BLaER1 treated with 17β-estradiol and CSF1 and Interleukin-3, amounts not matched to agents 10 nM and 100 nM (cell line): ENCODE measurements around the gene FAM228A.

Experiments
- H3K27ac ChIP-seq, 11 experiments: shearing (Covaris generic); formaldehyde crosslinking; 2 replicates each; pipeline ENCODE4 v1.8.1; 2022
- H3K27me3 ChIP-seq, 11 experiments: shearing (Covaris generic); formaldehyde crosslinking; 2 replicates each; pipeline ENCODE4 v1.8.1; 2022
- H3K36me3 ChIP-seq, 11 experiments: shearing (Covaris generic); formaldehyde crosslinking; 2 replicates each; pipeline ENCODE4 v1.8.1; 2022
- H3K4me1 ChIP-seq, 10 experiments: shearing (Covaris generic); formaldehyde crosslinking; 2 replicates each; pipeline ENCODE4 v1.8.1; 2022
- H3K4me2 ChIP-seq, 11 experiments: shearing (Covaris generic); formaldehyde crosslinking; 2 replicates each; pipeline ENCODE4 v1.8.1; 2022
- H3K4me3 ChIP-seq, 10 experiments: shearing (Covaris generic); formaldehyde crosslinking; 2 replicates each; pipeline ENCODE4 v1.8.1; 2022
- H3K9ac ChIP-seq, 11 experiments: shearing (Covaris generic); formaldehyde crosslinking; 2 replicates each; pipeline ENCODE4 v1.8.1; 2022
- H3K9me3 ChIP-seq, 11 experiments: shearing (Covaris generic); formaldehyde crosslinking; replicated peaks in 1 of 11; 2 replicates each; pipeline ENCODE4 v1.8.1; 2022
- H4K20me1 ChIP-seq, 11 experiments: shearing (Covaris generic); formaldehyde crosslinking; 2 replicates each; pipeline ENCODE4 v1.8.1; 2022
- Cebpa-rat ChIP-seq, 11 experiments: shearing (Covaris generic); IDR thresholded peaks; 2 replicates each; pipeline ENCODE4 v1.8.1; 2022

Gene FAM228A

DNA sequence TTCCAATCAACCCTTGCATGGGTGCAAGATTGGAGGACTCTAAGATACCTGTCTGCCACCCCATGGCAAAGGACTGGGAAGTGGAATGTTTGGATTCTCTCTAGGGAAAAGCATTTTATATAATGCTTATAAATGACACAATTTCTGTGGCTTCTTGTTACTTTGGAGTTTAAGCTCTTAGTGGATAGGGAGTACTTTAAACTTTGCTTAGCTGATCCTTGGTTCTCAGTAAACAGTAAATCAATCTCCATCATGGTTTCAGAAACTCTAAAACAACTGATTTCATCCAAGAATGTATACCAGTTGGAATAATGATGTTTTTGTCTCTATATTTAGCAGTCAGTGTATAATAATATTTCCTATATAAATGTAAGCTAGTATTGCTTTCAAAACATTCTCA, 14.1 kb upstream of the FAM228A start:
- peaks cover 0 to 37% (median 4%) of the 10 kb centered on the region in 11 experiments; a peak in 10 of 22 replicates for H3K36me3 ChIP-seq
- H3K27me3 ChIP-seq = no peaks in the 10 kb centered on the region
- H3K9me3 ChIP-seq = peaks cover 6 to 22% (median 14%) of the 10 kb centered on the region in 11 experiments; a peak in 19 of 22 replicates
- peaks cover 4 to 21% (median 7%) of the 10 kb centered on the region in 10 experiments; a peak in 14 of 20 replicates for H3K4me1 ChIP-seq
- no peaks in the 10 kb centered on the region for H4K20me1 ChIP-seq
- TF ChIP-seq Cebpa-rat (IDR thresholded peaks at IDR 0.05) = no peak
- H3K4me3 ChIP-seq = no peak overlapping the region
- no peak overlapping the region for H3K27ac ChIP-seq
- H3K4me2 ChIP-seq = no peak overlapping the region
- no peak overlapping the region for H3K9ac ChIP-seq

DNA sequence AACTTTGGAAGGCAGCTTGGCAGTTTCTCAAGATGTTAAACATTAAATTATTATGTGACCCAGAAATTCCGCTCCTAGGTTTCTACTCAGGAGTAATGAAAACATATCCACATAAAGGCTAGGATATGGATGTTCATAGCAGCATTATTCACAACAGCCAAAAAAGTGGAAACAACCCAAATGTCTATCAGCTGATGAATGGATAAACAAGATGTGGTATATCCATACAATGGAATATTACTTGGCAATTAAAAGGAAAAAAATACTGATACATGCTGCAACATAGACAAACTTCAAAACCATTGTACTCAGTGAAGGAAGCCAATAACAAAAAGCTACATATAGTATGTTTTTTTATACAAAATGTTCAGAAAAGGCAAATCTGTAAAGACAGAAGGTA, 12.4 kb upstream of the FAM228A start:
- no peak overlapping the region for H3K4me3 ChIP-seq
- H3K36me3 ChIP-seq = peaks cover 0 to 30% (median 4%) of the 10 kb centered on the region in 11 experiments; a peak in 10 of 22 replicates
- TF ChIP-seq Cebpa-rat (IDR thresholded peaks at IDR 0.05) = no peak
- H3K4me1 ChIP-seq = peaks cover 4 to 21% (median 7%) of the 10 kb centered on the region in 10 experiments; a peak in 14 of 20 replicates
- no peak overlapping the region for H3K9ac ChIP-seq
- H3K9me3 ChIP-seq = peaks cover 6 to 22% (median 14%) of the 10 kb centered on the region in 11 experiments; a peak in 19 of 22 replicates
- no peak overlapping the region for H3K27ac ChIP-seq
- H4K20me1 ChIP-seq = no peaks in the 10 kb centered on the region
- no peak overlapping the region for H3K4me2 ChIP-seq
- no peaks in the 10 kb centered on the region for H3K27me3 ChIP-seq

DNA sequence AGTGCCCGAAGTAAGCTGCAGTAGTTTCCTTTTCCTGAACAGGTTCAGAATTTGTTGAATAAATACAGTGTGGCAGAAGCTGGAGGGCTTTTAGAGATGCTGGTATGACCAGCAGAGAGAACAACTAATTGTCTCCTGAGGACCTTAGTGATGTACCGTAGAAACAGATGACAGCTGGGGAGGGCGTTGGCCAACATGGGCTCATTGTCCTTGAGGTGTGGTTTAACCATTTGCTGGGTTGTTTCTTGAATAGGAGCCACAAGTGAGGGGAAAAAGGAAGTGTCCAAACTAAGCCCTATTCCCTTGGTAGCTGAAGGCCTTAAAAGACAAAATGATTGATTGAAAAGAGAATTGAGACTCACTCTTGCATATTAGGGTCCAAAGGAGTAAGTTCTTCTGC, 11.7 kb upstream of the FAM228A start:
- no peak for TF ChIP-seq Cebpa-rat (IDR thresholded peaks at IDR 0.05)
- no peaks in the 10 kb centered on the region for H3K27me3 ChIP-seq

DNA sequence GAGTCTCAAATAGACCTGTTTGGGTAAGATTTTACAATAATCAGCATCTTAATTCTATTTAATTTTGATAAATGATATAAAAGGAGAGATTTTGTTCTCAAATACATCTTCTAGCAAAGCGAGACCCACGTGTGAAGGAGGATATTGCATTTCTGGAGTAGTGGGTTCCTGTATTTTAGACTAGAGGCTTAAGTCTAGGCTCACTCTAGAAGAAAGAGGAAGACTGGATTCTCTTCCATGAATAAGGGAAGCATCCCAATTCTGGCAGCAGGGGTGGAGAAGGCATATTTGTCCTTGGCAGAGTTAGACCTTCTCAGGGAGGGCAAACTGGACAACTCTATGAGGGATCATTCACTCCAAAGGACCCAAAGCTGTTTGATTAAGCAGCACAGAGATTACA, 11.3 kb upstream of the FAM228A start:
- Histone ChIP-seq H3K27ac (no peak overlapping the region), H3K4me2 (0 out of 22 replicates have a peak overlapping the region, but pooled peaks of 1 of the 11 experiments have one; percentile 1), H4K20me1 (no peaks in the 10 kb centered on the region), H3K9me3 (peaks cover 6 to 22% (median 14%) of the 10 kb centered on the region in 11 experiments; a peak in 19 of 22 replicates), H3K4me1 (peaks cover 4 to 21% (median 7%) of the 10 kb centered on the region in 10 experiments; a peak in 14 of 20 replicates), H3K4me3 (no peak overlapping the region), H3K9ac (no peak overlapping the region), H3K36me3 (peaks cover 0 to 30% (median 4%) of the 10 kb centered on the region in 11 experiments; a peak in 9 of 22 replicates), H3K27me3 (no peaks in the 10 kb centered on the region)
- no peak for TF ChIP-seq Cebpa-rat (IDR thresholded peaks at IDR 0.05)

More for the DNA sequence above, 11.7 kb upstream of the FAM228A start:
- H3K4me1 ChIP-seq = peaks cover 4 to 21% (median 7%) of the 10 kb centered on the region in 10 experiments; a peak in 14 of 20 replicates
- H3K9ac ChIP-seq = no peak overlapping the region
- peaks cover 6 to 22% (median 14%) of the 10 kb centered on the region in 11 experiments; a peak in 19 of 22 replicates for H3K9me3 ChIP-seq
- H3K4me3 ChIP-seq = no peak overlapping the region
- H3K27ac ChIP-seq = no peak overlapping the region
- peaks cover 0 to 30% (median 4%) of the 10 kb centered on the region in 11 experiments; a peak in 9 of 22 replicates for H3K36me3 ChIP-seq
- H3K4me2 ChIP-seq = peak overlapping the region in 4 of 11 experiments; percentile 1 to 30 (median 13); a peak in 1 of 22 replicates
- no peaks in the 10 kb centered on the region for H4K20me1 ChIP-seq

DNA sequence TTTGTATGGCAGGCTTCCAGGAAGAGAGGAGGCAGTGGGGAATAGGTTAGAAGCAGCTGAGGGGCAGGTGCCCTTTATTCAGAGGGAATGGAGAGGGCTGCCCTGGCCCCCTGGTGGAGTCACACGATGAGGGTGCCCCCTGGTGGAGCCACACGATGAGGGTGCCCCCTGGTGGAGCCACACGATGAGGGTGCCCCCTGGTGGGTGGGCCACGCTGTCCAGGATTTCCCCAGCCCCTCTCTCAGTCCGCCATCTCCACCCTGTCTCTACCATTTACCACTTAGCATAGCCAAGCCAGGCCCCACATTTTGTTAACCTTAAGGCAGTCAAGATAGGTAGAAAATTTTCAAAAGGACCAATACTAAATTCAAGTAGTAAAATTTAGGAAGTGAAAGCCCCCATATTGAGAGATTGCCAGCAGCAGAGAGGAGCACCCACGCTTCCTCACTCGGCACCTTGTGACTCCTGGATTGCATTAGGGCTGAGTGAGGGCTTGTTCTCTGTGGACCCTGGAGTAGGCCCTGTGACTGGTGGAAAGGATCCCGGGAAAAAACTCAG, 10.4 kb upstream of the FAM228A start:
- no peaks in the 10 kb centered on the region for H3K27me3 ChIP-seq
- no peak for TF ChIP-seq Cebpa-rat (IDR thresholded peaks at IDR 0.05)
- peaks cover 0 to 23% (median 4%) of the 10 kb centered on the region in 11 experiments; a peak in 9 of 22 replicates for H3K36me3 ChIP-seq
- no peaks in the 10 kb centered on the region for H4K20me1 ChIP-seq
- no peak overlapping the region for H3K9ac ChIP-seq
- peak overlapping the region in 3 of 11 experiments; percentile 35 to 42 (median 37); a peak in 5 of 22 replicates for H3K4me2 ChIP-seq
- peaks cover 6 to 22% (median 14%) of the 10 kb centered on the region in 11 experiments; a peak in 19 of 22 replicates for H3K9me3 ChIP-seq
- no peak overlapping the region for H3K27ac ChIP-seq
- H3K4me3 ChIP-seq = no peak overlapping the region
- peaks cover 4 to 21% (median 7%) of the 10 kb centered on the region in 10 experiments; a peak in 14 of 20 replicates for H3K4me1 ChIP-seq

DNA sequence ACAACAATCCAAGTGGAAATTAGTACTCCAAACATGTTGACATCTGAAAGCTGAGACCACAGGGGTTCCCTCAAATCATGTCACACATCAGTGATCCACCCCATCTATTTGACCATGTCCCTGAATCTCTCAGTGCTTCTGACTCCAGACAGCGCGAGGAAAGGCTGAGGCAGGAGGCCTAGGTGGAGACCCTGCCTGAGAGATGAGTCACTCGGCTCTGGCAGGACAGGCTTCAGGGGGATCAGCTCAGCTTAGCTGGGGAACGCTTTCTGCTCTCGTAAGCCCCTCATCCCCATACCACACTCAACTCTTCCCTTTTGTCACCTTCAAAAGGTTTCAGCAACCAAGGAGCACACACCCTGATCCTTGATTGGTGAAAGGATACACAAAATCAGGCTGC, 5.8 kb upstream of the FAM228A start:
- no peak overlapping the region for H3K4me2 ChIP-seq
- H3K9me3 ChIP-seq = peaks cover 0 to 5% (median 0%) of the 10 kb centered on the region in 11 experiments; a peak in 6 of 22 replicates
- H3K36me3 ChIP-seq = no peaks in the 10 kb centered on the region
- no peak overlapping the region for H3K27ac ChIP-seq
- H3K4me3 ChIP-seq = no peak overlapping the region
- H3K4me1 ChIP-seq = peaks cover 0 to 12% (median 0%) of the 10 kb centered on the region in 10 experiments; a peak in 7 of 20 replicates
- no peaks in the 10 kb centered on the region for H3K27me3 ChIP-seq
- TF ChIP-seq Cebpa-rat (IDR thresholded peaks at IDR 0.05) = no peak
- H4K20me1 ChIP-seq = no peaks in the 10 kb centered on the region
- H3K9ac ChIP-seq = no peak overlapping the region

DNA sequence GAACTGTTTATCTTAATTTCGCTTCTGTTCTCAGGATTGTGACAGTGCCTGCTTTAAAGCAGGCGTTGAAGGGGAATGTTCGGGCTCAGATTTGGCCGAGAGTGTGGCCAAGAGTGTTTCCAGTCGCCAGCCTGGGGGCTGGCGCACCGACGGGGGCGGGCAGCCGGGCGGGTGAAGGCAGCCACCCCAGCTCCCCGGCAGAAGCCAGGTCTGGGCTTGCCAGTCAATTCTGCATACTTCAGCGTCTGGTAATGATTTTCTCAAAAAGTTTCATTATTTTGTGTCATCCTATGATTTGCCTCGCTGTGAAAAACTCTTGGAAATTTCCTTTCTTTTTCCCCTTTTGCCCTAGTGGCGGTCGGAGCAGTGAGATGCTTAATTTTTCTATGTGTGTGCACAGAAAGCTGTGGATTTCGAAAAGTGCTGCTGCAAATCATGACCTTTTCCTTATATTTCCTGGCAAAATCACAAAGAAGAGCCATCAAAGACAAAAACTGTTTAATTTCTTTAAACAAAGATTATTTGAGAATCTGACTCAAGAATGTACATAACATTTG, 856 bp downstream of the FAM228A start:
- Histone ChIP-seq H3K4me2 (no peak overlapping the region), H3K27ac (no peak overlapping the region), H3K9me3 (peaks cover 7 to 19% (median 11%) of the 10 kb centered on the region in 11 experiments; a peak in 20 of 22 replicates), H4K20me1 (no peaks in the 10 kb centered on the region), H3K36me3 (no peaks in the 10 kb centered on the region), H3K27me3 (no peaks in the 10 kb centered on the region), H3K4me3 (no peak overlapping the region), H3K9ac (no peak overlapping the region), H3K4me1 (peaks cover 0 to 11% (median 10%) of the 10 kb centered on the region in 10 experiments; a peak in 16 of 20 replicates)
- TF ChIP-seq Cebpa-rat (IDR thresholded peaks at IDR 0.05) = no peak

DNA sequence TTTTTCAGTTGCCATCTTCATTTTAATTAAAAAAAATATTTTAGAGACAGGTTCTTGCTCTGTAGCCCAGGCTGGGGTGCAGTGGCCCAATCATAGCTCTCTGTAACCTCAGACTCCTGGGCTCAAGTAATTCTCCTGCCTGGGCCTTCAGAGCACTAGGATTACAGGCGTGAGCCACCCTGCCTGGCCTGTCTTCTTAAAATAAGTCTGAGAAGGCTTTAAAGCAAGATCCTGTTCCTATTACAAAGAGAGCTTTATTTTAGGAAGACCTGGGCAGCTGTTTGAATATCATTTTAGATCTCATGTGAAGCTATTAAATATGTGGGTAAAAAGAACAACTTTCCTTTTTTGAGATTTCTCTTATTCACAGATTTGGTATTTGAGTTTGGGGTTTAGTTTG, 1.5 kb downstream of the FAM228A start:
- H3K36me3 ChIP-seq = no peaks in the 10 kb centered on the region
- peaks cover 7 to 19% (median 11%) of the 10 kb centered on the region in 11 experiments; a peak in 20 of 22 replicates for H3K9me3 ChIP-seq
- no peak overlapping the region for H3K4me2 ChIP-seq
- no peaks in the 10 kb centered on the region for H4K20me1 ChIP-seq
- peaks cover 0 to 11% (median 10%) of the 10 kb centered on the region in 10 experiments; a peak in 16 of 20 replicates for H3K4me1 ChIP-seq
- no peaks in the 10 kb centered on the region for H3K27me3 ChIP-seq
- H3K27ac ChIP-seq = no peak overlapping the region
- H3K9ac ChIP-seq = no peak overlapping the region
- no peak overlapping the region for H3K4me3 ChIP-seq
- TF ChIP-seq Cebpa-rat (IDR thresholded peaks at IDR 0.05) = no peak

DNA sequence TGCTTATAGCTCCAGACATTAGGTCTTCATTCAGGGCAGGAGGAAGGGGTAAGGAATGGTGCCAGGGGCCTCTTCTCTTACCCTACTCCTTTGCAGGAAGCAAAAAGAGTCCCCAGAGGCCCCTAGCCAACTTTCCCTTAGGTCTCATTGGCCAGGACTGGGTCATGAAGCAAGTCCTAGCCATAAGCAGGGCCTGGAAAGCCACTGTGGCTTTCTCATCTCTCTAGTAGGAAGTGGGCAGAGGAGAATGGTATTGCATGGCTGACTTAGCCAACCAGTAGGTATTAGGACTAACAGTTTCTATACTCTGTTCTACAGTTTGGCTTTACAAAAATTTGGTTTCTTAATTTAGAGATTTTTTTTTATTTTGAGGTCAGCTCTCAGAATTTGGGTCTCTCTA, 4.8 kb downstream of the FAM228A start:
- Histone ChIP-seq H4K20me1 (no peaks in the 10 kb centered on the region), H3K9ac (no peak overlapping the region), H3K4me2 (peak overlapping the region in 10 of 11 experiments; percentile 24 to 63 (median 44); a peak in 18 of 22 replicates), H3K27me3 (no peaks in the 10 kb centered on the region), H3K4me1 (peaks cover 10 to 20% (median 17%) of the 10 kb centered on the region in 10 experiments; a peak in 19 of 20 replicates), H3K36me3 (no peaks in the 10 kb centered on the region), H3K4me3 (no peak overlapping the region), H3K9me3 (peaks cover 4 to 8% (median 6%) of the 10 kb centered on the region in 11 experiments; a peak in 20 of 22 replicates), H3K27ac (no peak overlapping the region)
- 0 out of 22 replicates have a peak, but pooled peaks of 1 of the 11 experiments have one; percentile 7 for TF ChIP-seq Cebpa-rat (IDR thresholded peaks at IDR 0.05)
